Colon (tissue), 2 donors: ENCODE measurements around the gene PPP3CA.
"Not testable (repeated sequence)": the region's sequence is repeated elsewhere in the genome, so short reads cannot be mapped to it uniquely, and the experiment has no call there.

Source experiments
- FAIRE-seq: peaks from 2 replicates; lab custom pipeline; 2012; peaks lifted over from hg19 to GRCh38; lab: Jason Lieb, UNC
- donor health status: control.
- donor health status: control.

The PPP3CA gene

GRCh38 chr4:101254776-101255175 lies 92.5 kb downstream of the PPP3CA start:
- no peak for FAIRE-seq

- peak; percentile 24 for FAIRE-seq
These were observed 94.2 kb downstream of the PPP3CA start for GRCh38 chr4:101253121-101253520.

- FAIRE-seq = no peak
These were observed 94.6 kb downstream of the PPP3CA start for GRCh38 chr4:101252721-101253120.

GRCh38 chr4:101251261-101251660 lies 96.1 kb downstream of the PPP3CA start:
- no peak for FAIRE-seq

- FAIRE-seq = no peak
These were observed 103.0 kb downstream of the PPP3CA start for GRCh38 chr4:101244349-101244748.

GRCh38 chr4:101242441-101242840 lies 104.9 kb downstream of the PPP3CA start:
- FAIRE-seq = no peak

- no peak for FAIRE-seq
These were observed 107.2 kb downstream of the PPP3CA start for GRCh38 chr4:101240099-101240498.

- FAIRE-seq = no peak
These were observed 107.7 kb downstream of the PPP3CA start for GRCh38 chr4:101239665-101240064.

GRCh38 chr4:101238706-101239105 lies 108.6 kb downstream of the PPP3CA start:
- no peak for FAIRE-seq

GRCh38 chr4:101237773-101238172 lies 109.6 kb downstream of the PPP3CA start:
- no peak for FAIRE-seq

- FAIRE-seq = no peak
These were observed 111.2 kb downstream of the PPP3CA start for GRCh38 chr4:101236097-101236496.

GRCh38 chr4:101234141-101234540 lies 113.2 kb downstream of the PPP3CA start:
- FAIRE-seq = not testable (repeated sequence)

GRCh38 chr4:101232074-101232776 lies 115.1 kb downstream of the PPP3CA start:
- no peak for FAIRE-seq

- no peak for FAIRE-seq
These were observed 116.4 kb downstream of the PPP3CA start for GRCh38 chr4:101230801-101231426.

- no peak for FAIRE-seq
These were observed 118.2 kb downstream of the PPP3CA start for GRCh38 chr4:101229116-101229515.

GRCh38 chr4:101227715-101228114 lies 119.6 kb downstream of the PPP3CA start:
- no peak for FAIRE-seq

GRCh38 chr4:101224358-101225218 lies 122.7 kb downstream of the PPP3CA start:
- FAIRE-seq = no peak

GRCh38 chr4:101222156-101222845 lies 125.0 kb downstream of the PPP3CA start:
- FAIRE-seq = no peak

GRCh38 chr4:101221294-101221693 lies 126.0 kb downstream of the PPP3CA start:
- FAIRE-seq = peak; percentile 14

GRCh38 chr4:101218894-101219293 lies 128.4 kb downstream of the PPP3CA start:
- FAIRE-seq = no peak

- FAIRE-seq = peak; percentile 28
These were observed 129.0 kb downstream of the PPP3CA start for GRCh38 chr4:101218346-101218745.

GRCh38 chr4:101217353-101218031 lies 129.8 kb downstream of the PPP3CA start:
- no peak for FAIRE-seq
